CD4-positive, CD25-positive, alpha-beta regulatory T cell (primary cell): ENCODE results near the gene RBM44. TPM values are rescaled to one million over a fixed set of nuclear protein-coding genes. Genes with fewer than 3 reads are reported as not detected.

Source experiments
- ATAC-seq, 2 donors: fragments of 150-1000 bp; cut with Tn5 transposase; one replicate each; pipeline ENCODE4 v1.10.0; 2021; ENCODE audit warnings: low read depth in 2 of 2, moderate number of reproducible peaks in 2 of 2, moderate library complexity in 1 of 2
- DNase-seq, 3 donors: peaks; one replicate each; pipeline versions ENCODE4 v3.0.0 to v3.0.0-alpha.2; 2012 to 2022; ENCODE audit warnings: mixed read lengths in 1 of 3
- H3K27ac ChIP-seq: one replicate; pipeline ENCODE4 v1.7.0; 2013; ENCODE audit warnings: mild to moderate bottlenecking, low read length; ENCODE audit not compliant: insufficient read depth, poor library complexity, severe bottlenecking
- H3K27me3 ChIP-seq: one replicate; pipeline ENCODE4 v1.7.0; 2013; ENCODE audit warnings: low read length; ENCODE audit not compliant: control insufficient read depth, insufficient read depth
- H3K36me3 ChIP-seq: one replicate; pipeline ENCODE4 v1.7.0; 2013; ENCODE audit warnings: mild to moderate bottlenecking, low read length, moderate library complexity; ENCODE audit not compliant: control insufficient read depth, insufficient read depth
- H3K4me1 ChIP-seq: 2 replicates; pipeline ENCODE4 v1.7.0; 2013; ENCODE audit warnings: mild to moderate bottlenecking, low read length; ENCODE audit not compliant: insufficient read depth, control insufficient read depth, poor library complexity, severe bottlenecking
- H3K4me3 ChIP-seq: one replicate; pipeline ENCODE4 v1.7.0; 2013; ENCODE audit warnings: low read depth, mild to moderate bottlenecking, low read length, moderate library complexity
- H3K9me3 ChIP-seq, 2 experiments: 1 replicate in 1 of 2; 2 replicates in 1 of 2; pipeline ENCODE4 v1.7.0; 2013; ENCODE audit warnings: low read length in 2 of 2, mild to moderate bottlenecking in 1 of 2, moderate library complexity in 1 of 2; ENCODE audit not compliant: control insufficient read depth in 2 of 2
- H3K27ac Mint-ChIP-seq, 3 donors: one replicate each; pipeline ENCODE4 v1.8.0; 2020 to 2022; ENCODE audit warnings: mild to moderate bottlenecking in 3 of 3, mixed read lengths in 3 of 3, moderate library complexity in 2 of 3
- H3K27me3 Mint-ChIP-seq: one replicate; pipeline ENCODE4 v1.8.0; 2022; ENCODE audit warnings: mild to moderate bottlenecking, mixed read lengths
- H3K36me3 Mint-ChIP-seq: one replicate; pipeline ENCODE4 v1.8.0; 2020; ENCODE audit warnings: mixed read lengths
- H3K4me1 Mint-ChIP-seq, 4 donors: one replicate each; pipeline ENCODE4 v1.8.0; 2020 to 2022; ENCODE audit warnings: mixed read lengths in 4 of 4, mild to moderate bottlenecking in 1 of 4
- H3K4me3 Mint-ChIP-seq, 4 donors: one replicate each; pipeline ENCODE4 v1.8.0; 2020 to 2022; ENCODE audit warnings: mild to moderate bottlenecking in 4 of 4, mixed read lengths in 4 of 4, moderate library complexity in 3 of 4
- H3K9me3 Mint-ChIP-seq, 7 donors: one replicate each; pipeline ENCODE4 v1.8.0; 2020 to 2022; ENCODE audit warnings: mixed read lengths in 7 of 7, mild to moderate bottlenecking in 3 of 7, moderate library complexity in 2 of 7
- polyA plus RNA-seq, 4 donors: library from polyadenylated mRNA; unstranded; fragments of 300-500 nt; fragmentation: Illumina TruSeq; gene quantifications; one replicate each; pipeline ENCODE4 v1.2.3, GENCODE V29; 2021
- total RNA-seq: library from RNA; stranded (reverse); gene quantifications from one replicate; pipeline ENCODE4 v1.2.3, GENCODE V29; 2022

The RBM44 gene
- total and polyA plus RNA-seq, 5 donors from 2014 or later: 0.21 to 4.5 (median 0.28) TPM; not detected in 2

- H3K27me3 ChIP-seq: no peaks in the 10 kb centered on the region
- no peaks in the 10 kb centered on the region for H3K4me1 ChIP-seq
- DNase-seq (no peak), ATAC-seq (no peak)
- no peak overlapping the region for H3K27ac ChIP-seq
- H3K27ac Mint-ChIP-seq: no peak overlapping the region
- no peaks in the 10 kb centered on the region for H3K9me3 Mint-ChIP-seq
- H3K36me3 Mint-ChIP-seq: no peaks in the 10 kb centered on the region
- H3K27me3 Mint-ChIP-seq: peaks cover 4% of the 10 kb centered on the region
- no peak overlapping the region for H3K4me3 ChIP-seq
- H3K4me3 Mint-ChIP-seq: no peak overlapping the region
- no peaks in the 10 kb centered on the region for H3K4me1 Mint-ChIP-seq
- no peaks in the 10 kb centered on the region for H3K36me3 ChIP-seq
- no peaks in the 10 kb centered on the region for H3K9me3 ChIP-seq
Measured at GRCh38 chr2:237879991-237880560, 81.5 kb downstream of the RBM44 start.

DNA sequence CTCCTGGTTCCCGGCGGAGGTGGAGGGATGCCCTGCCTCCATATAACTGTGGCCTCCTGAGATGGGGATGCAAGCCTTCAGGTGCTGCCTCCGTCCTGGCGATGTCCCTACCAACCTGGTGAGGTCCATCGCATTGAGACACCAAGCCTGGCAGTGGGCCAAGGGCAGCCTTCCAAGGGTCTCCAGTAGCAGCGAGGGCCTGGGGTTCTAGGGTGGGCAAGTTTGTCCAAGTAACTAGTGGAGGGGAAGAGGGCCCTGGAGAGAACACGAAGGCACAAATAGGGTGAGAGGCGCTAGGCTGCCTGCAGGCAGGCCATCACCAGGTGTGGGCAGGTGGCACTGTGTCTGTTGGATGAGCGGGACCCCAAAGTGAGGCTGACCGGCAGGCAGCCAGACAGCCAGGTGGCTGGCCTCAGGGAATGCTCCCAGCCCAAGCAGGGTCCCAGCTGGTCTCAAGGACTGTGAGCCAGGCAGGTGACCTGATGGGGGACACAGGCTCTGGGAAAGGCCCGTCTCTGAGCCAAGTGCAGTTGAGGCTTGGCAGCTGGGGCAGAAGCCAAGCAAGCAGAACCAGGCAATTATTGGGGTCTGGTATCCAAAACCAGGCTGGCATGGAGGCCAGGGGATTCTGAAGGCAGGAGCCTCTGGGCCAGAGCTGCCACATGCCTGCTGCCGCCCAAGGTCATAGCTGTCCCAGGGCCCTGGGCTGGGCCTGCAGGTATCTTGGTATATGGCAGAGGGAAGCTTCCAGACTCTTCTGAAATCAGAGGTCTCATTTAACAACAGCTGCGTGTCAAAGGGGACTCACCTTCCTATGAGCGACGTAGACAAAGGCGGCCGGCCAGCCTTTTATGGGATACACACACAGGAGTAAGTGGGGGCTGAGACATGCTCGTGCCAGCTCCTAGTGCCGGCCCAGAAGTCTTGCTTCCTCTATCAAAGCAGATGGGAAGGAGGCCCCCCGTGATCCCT lies 84.2 kb downstream of the RBM44 start:
- no peak for DNase-seq
- no peak overlapping the region for H3K27ac Mint-ChIP-seq
- Histone ChIP-seq H3K4me3 (no peak overlapping the region), H3K36me3 (no peaks in the 10 kb centered on the region), H3K4me1 (no peaks in the 10 kb centered on the region), H3K27ac (no peak overlapping the region), H3K27me3 (no peaks in the 10 kb centered on the region), H3K9me3 (no peaks in the 10 kb centered on the region)
- no peak for ATAC-seq
- H3K9me3 Mint-ChIP-seq: no peaks in the 10 kb centered on the region
- peaks cover 4% of the 10 kb centered on the region for H3K27me3 Mint-ChIP-seq
- no peak overlapping the region for H3K4me3 Mint-ChIP-seq
- H3K36me3 Mint-ChIP-seq: no peaks in the 10 kb centered on the region
- H3K4me1 Mint-ChIP-seq: no peaks in the 10 kb centered on the region

- DNase-seq (no peak), ATAC-seq (no peak)
- Mint-ChIP-seq H3K4me1 (no peaks in the 10 kb centered on the region), H3K36me3 (no peaks in the 10 kb centered on the region), H3K27ac (no peak overlapping the region), H3K4me3 (no peak overlapping the region), H3K9me3 (no peaks in the 10 kb centered on the region), H3K27me3 (peaks cover under 1% of the 10 kb centered on the region)
- Histone ChIP-seq H3K4me1 (no peaks in the 10 kb centered on the region), H3K27ac (no peak overlapping the region), H3K36me3 (no peaks in the 10 kb centered on the region), H3K4me3 (no peak overlapping the region), H3K27me3 (no peaks in the 10 kb centered on the region), H3K9me3 (no peaks in the 10 kb centered on the region)
Measured at GRCh38 chr2:237883951-237884446, 85.4 kb downstream of the RBM44 start.

DNA sequence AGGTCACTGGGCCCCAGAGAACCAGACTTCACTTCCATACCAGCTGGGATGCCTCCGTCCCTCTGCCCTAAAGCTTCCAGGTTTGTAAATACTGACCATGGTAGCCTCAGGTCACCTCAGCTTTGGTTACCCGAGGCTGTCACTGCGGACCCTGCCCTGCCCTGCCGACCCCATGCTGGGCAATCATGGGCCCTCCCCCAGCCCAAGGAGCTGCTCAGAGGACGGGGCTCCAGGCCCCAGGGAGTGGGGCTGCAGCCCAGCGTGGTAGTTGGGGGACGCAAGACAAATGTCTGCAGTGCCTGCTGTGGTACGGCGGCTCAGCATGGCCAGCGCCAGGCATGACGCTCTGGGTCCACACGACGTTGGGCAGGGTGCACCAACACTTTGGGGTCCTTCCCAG lies 86.1 kb downstream of the RBM44 start:
- Mint-ChIP-seq H3K4me1 (no peaks in the 10 kb centered on the region), H3K4me3 (no peak overlapping the region), H3K9me3 (no peaks in the 10 kb centered on the region), H3K27ac (no peak overlapping the region), H3K27me3 (no peaks in the 10 kb centered on the region), H3K36me3 (no peaks in the 10 kb centered on the region)
- Histone ChIP-seq H3K9me3 (no peaks in the 10 kb centered on the region), H3K4me3 (no peak overlapping the region), H3K27me3 (no peaks in the 10 kb centered on the region), H3K4me1 (no peaks in the 10 kb centered on the region), H3K36me3 (no peaks in the 10 kb centered on the region), H3K27ac (no peak overlapping the region)
- DNase-seq (no peak), ATAC-seq (no peak)

DNA sequence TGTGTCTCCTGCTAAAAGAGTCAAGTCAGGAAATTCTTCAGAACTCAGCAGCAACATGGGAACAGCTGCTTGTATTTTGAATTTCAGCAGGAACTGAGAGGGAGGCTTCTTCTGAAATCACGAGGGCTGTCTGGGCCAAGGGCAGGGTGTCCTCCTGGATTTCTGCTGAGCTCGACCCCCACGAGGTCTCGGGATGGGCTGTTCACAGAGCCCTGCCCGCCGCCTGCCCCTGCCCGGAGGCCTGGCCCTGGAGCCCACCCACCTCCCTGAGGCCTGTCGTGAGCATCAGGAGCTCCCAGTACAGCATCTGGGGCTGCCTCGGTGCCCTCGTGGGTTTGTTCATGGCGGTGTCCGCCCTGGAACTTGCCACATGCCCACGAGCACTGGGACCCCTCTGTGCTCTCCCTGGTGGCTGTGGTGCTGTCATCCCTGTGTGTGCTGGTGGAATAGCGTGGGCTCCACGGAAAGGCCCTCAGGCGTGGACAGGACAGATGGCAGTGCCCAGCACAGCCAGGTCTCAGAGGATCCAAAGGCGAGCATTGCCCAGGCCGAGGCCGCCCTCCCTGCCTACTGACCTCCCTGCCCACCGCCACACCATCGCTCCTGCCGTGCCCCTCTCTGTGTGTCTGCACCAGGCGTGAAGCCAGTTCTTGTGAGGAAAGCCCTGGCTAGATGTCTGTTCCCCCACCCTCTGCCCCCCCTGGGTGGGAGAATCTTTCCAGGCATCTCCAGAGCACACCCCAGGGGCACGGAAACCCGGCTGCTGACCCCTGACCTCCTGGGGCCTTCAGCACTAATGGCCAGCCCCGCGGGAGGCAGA lies 86.7 kb downstream of the RBM44 start:
- H3K27me3 ChIP-seq: no peaks in the 10 kb centered on the region
- Mint-ChIP-seq H3K36me3 (no peaks in the 10 kb centered on the region), H3K27ac (no peak overlapping the region), H3K27me3 (no peaks in the 10 kb centered on the region), H3K9me3 (no peaks in the 10 kb centered on the region), H3K4me1 (no peaks in the 10 kb centered on the region), H3K4me3 (no peak overlapping the region)
- H3K36me3 ChIP-seq: no peaks in the 10 kb centered on the region
- DNase-seq (no peak), ATAC-seq (no peak)
- no peaks in the 10 kb centered on the region for H3K4me1 ChIP-seq
- no peak overlapping the region for H3K4me3 ChIP-seq
- H3K9me3 ChIP-seq: no peaks in the 10 kb centered on the region
- no peak overlapping the region for H3K27ac ChIP-seq

GRCh38 chr2:237885931-237886684 lies 87.5 kb downstream of the RBM44 start:
- Mint-ChIP-seq H3K4me3 (no peak overlapping the region), H3K9me3 (no peaks in the 10 kb centered on the region), H3K27ac (no peak overlapping the region), H3K4me1 (no peaks in the 10 kb centered on the region), H3K27me3 (no peaks in the 10 kb centered on the region), H3K36me3 (no peaks in the 10 kb centered on the region)
- Histone ChIP-seq H3K27ac (no peak overlapping the region), H3K4me3 (no peak overlapping the region), H3K4me1 (no peaks in the 10 kb centered on the region), H3K36me3 (no peaks in the 10 kb centered on the region), H3K27me3 (no peaks in the 10 kb centered on the region), H3K9me3 (no peaks in the 10 kb centered on the region)
- ATAC-seq (no peak), DNase-seq (no peak)
